H9 (cell line): ENCODE results near the gene CCT4. TPM values are rescaled to one million over a fixed set of nuclear protein-coding genes. Genes with fewer than 3 reads are reported as not detected.

Experiments used
- DNase-seq: peaks from one replicate; pipeline ENCODE4 v3.0.0-alpha.2; 2017
- H2AFZ ChIP-seq: one replicate; pipeline ENCODE4 v1.6.1; 2013; ENCODE audit warnings: mild to moderate bottlenecking, low read length, control low read depth, moderate library complexity
- H2AK5ac ChIP-seq: 2 replicates; pipeline ENCODE4 v1.6.1; 2013; ENCODE audit warnings: low read length, control low read depth, mixed read lengths; ENCODE audit not compliant: insufficient read length
- H2BK120ac ChIP-seq: one replicate; pipeline ENCODE4 v1.6.1; 2013; ENCODE audit warnings: low read depth, mild to moderate bottlenecking, low read length, control low read depth, inconsistent platforms; ENCODE audit not compliant: poor library complexity, severe bottlenecking
- H2BK12ac ChIP-seq: 2 replicates; pipeline ENCODE4 v1.6.1; 2013; ENCODE audit warnings: low read length, control low read depth, mixed read lengths, low read depth; ENCODE audit not compliant: insufficient read length
- H2BK15ac ChIP-seq: 2 replicates; pipeline ENCODE4 v1.6.1; 2013; ENCODE audit warnings: low read depth, low read length, control low read depth
- H2BK20ac ChIP-seq: one replicate; pipeline ENCODE4 v1.6.1; 2013; ENCODE audit warnings: low read depth, mild to moderate bottlenecking, low read length, control low read depth, inconsistent platforms; ENCODE audit not compliant: poor library complexity, severe bottlenecking
- H2BK5ac ChIP-seq: 2 replicates; pipeline ENCODE4 v1.6.1; 2013; ENCODE audit warnings: low read length, control low read depth, mixed read lengths; ENCODE audit not compliant: insufficient read length
- H3K14ac ChIP-seq: 2 replicates; pipeline ENCODE4 v1.6.1; 2013; ENCODE audit warnings: low read length, control low read depth; ENCODE audit not compliant: insufficient read depth
- H3K18ac ChIP-seq: 2 replicates; pipeline ENCODE4 v1.6.1; 2013; ENCODE audit warnings: low read depth, mild to moderate bottlenecking, mixed read lengths, low read length, control low read depth; ENCODE audit not compliant: insufficient read length
- H3K23ac ChIP-seq: 2 replicates; pipeline ENCODE4 v1.6.1; 2013; ENCODE audit warnings: low read length, control low read depth, mixed read lengths, low read depth; ENCODE audit not compliant: insufficient read length
- H3K23me2 ChIP-seq: 2 replicates; pipeline ENCODE4 v1.6.1; 2013; ENCODE audit warnings: low read depth, mild to moderate bottlenecking, mixed read lengths, low read length, control low read depth; ENCODE audit not compliant: insufficient read length, poor library complexity, severe bottlenecking
- H3K27ac ChIP-seq: 2 replicates; pipeline ENCODE4 v1.5.1; 2013; ENCODE audit warnings: low read length, control low read depth, mixed read lengths, low read depth; ENCODE audit not compliant: insufficient read length
- H3K27me3 ChIP-seq: 2 replicates; pipeline ENCODE4 v1.6.1; 2013; ENCODE audit warnings: low read length, control low read depth, inconsistent platforms; ENCODE audit not compliant: insufficient read depth
- H3K4ac ChIP-seq: 2 replicates; pipeline ENCODE4 v1.6.1; 2013; ENCODE audit warnings: low read depth, mild to moderate bottlenecking, control low read depth, inconsistent platforms, low read length, moderate library complexity
- H3K4me1 ChIP-seq: 2 replicates; pipeline ENCODE4 v1.6.1; 2013; ENCODE audit warnings: low read length, control low read depth, inconsistent platforms; ENCODE audit not compliant: insufficient read depth
- H3K4me2 ChIP-seq: 2 replicates; pipeline ENCODE4 v1.6.1; 2013; ENCODE audit warnings: low read length, control low read depth, mixed read lengths; ENCODE audit not compliant: insufficient read length, insufficient read depth
- H3K56ac ChIP-seq: 2 replicates; pipeline ENCODE4 v1.6.1; 2013; ENCODE audit warnings: low read depth, mild to moderate bottlenecking, mixed read lengths, low read length, control low read depth; ENCODE audit not compliant: insufficient read length
- H3K79me1 ChIP-seq: 2 replicates; pipeline ENCODE4 v1.6.1; 2013; ENCODE audit warnings: low read depth, mild to moderate bottlenecking, moderate library complexity, low read length, control low read depth, inconsistent platforms; ENCODE audit not compliant: insufficient read depth, poor library complexity, severe bottlenecking
- H3K79me2 ChIP-seq: 2 replicates; pipeline ENCODE4 v1.6.1; 2013; ENCODE audit warnings: low read length, control low read depth, inconsistent platforms; ENCODE audit not compliant: insufficient read depth
- H3K9ac ChIP-seq: 2 replicates; pipeline ENCODE4 v1.6.1; 2013; ENCODE audit warnings: low read length, control low read depth, mixed read lengths; ENCODE audit not compliant: insufficient read length; ENCODE audit errors: extremely low read depth
- H3K9me3 ChIP-seq: one replicate; pipeline ENCODE4 v1.6.1; 2013; ENCODE audit warnings: low read depth, low read length, inconsistent platforms; ENCODE audit not compliant: control insufficient read depth
- H3T11ph ChIP-seq: one replicate; pipeline ENCODE4 v1.6.1; 2013; ENCODE audit warnings: mild to moderate bottlenecking, low read length, control low read depth, inconsistent platforms
- H4K20me1 ChIP-seq: one replicate; pipeline ENCODE4 v1.6.1; 2013; ENCODE audit not compliant: control insufficient read depth, insufficient read length, insufficient read depth
- H4K5ac ChIP-seq: 2 replicates; pipeline ENCODE4 v1.6.1; 2013; ENCODE audit warnings: low read depth, mild to moderate bottlenecking, mixed read lengths, low read length, control low read depth; ENCODE audit not compliant: insufficient read length
- H4K8ac ChIP-seq: replicated peaks from 2 replicates; pipeline ENCODE4 v1.6.1; 2013; ENCODE audit warnings: low read length, control low read depth, mixed read lengths, low read depth; ENCODE audit not compliant: insufficient read length
- H4K91ac ChIP-seq: 2 replicates; pipeline ENCODE4 v1.6.1; 2013; ENCODE audit warnings: low read depth, mild to moderate bottlenecking, moderate library complexity, mixed read lengths, low read length, control low read depth; ENCODE audit not compliant: insufficient read length
- H3K27ac Mint-ChIP-seq, 3 experiments: 2 replicates in 2 of 3; 3 replicates in 1 of 3; pipeline ENCODE4 v1.8.0; 2020 to 2021; ENCODE audit warnings: mixed read lengths in 3 of 3, mild to moderate bottlenecking in 1 of 3, moderate library complexity in 1 of 3
- H3K27me3 Mint-ChIP-seq: 2 replicates; pipeline ENCODE4 v1.8.0; 2021; ENCODE audit warnings: low read depth, mild to moderate bottlenecking, moderate library complexity, mixed read lengths
- H3K36me3 Mint-ChIP-seq, 3 experiments: 2 replicates in 2 of 3; 3 replicates in 1 of 3; pipeline ENCODE4 v1.8.0; 2020 to 2021; ENCODE audit warnings: low read depth in 3 of 3, mixed read lengths in 3 of 3; ENCODE audit not compliant: insufficient read depth in 1 of 3
- H3K4me1 Mint-ChIP-seq, 2 experiments: 2 replicates each; pipeline ENCODE4 v1.8.0; 2020; ENCODE audit warnings: mixed read lengths in 2 of 2
- H3K4me3 Mint-ChIP-seq, 2 experiments: 2 replicates in 1 of 2; 3 replicates in 1 of 2; pipeline ENCODE4 v1.8.0; 2020 to 2021; ENCODE audit warnings: mild to moderate bottlenecking in 2 of 2, mixed read lengths in 2 of 2, moderate library complexity in 1 of 2
- H3K9me3 Mint-ChIP-seq, 2 experiments: 2 replicates in 1 of 2; 3 replicates in 1 of 2; pipeline ENCODE4 v1.8.0; 2020; ENCODE audit warnings: mild to moderate bottlenecking in 2 of 2, mixed read lengths in 2 of 2, moderate library complexity in 1 of 2
- CTCF ChIP-seq: fragments of 200-600 bp; sonication (generic); conservative IDR thresholded peaks from 3 replicates; pipeline ENCODE4 v1.8.0; 2021; ENCODE audit warnings: antibody characterized with exemption, mild to moderate bottlenecking
- WGBS: extraction: QIAGEN DNeasy Blood & Tissue Kit; methylation state at CpG from one replicate; pipeline ENCODE4 v1.1.7; 2013; ENCODE audit warnings: missing lambda C conversion rate, low lambda C conversion rate, mixed read lengths; ENCODE audit not compliant: insufficient read length; ENCODE audit errors: extremely low coverage; 5-methylcytosine and 5-hydroxymethylcytosine counted together
- total RNA-seq: library from RNA; stranded (reverse); gene quantifications from 2 replicates; pipeline ENCODE4 v1.2.1, GENCODE V29; 2021

CCT4 gene
- total RNA-seq, 1 experiment from 2014 or later = 360 TPM

GRCh38 chr2:61834893-61835292 is 53.6 kb downstream of the CCT4 start:
- WGBS = no CpG with 5 or more reads among the region's 1 CpG
- Histone ChIP-seq H3K27ac (no peak overlapping the region), H4K8ac (no peak overlapping the region), H3K4me2 (no peak overlapping the region), H3K23me2 (no peaks in the 10 kb centered on the region), H3K4me1 (no peaks in the 10 kb centered on the region), H3K9ac (no peak overlapping the region), H2BK20ac (no peak overlapping the region), H3K56ac (no peak overlapping the region), H3K79me2 (no peaks in the 10 kb centered on the region), H2AFZ (no peak overlapping the region), H2BK120ac (no peak overlapping the region), H4K5ac (no peak overlapping the region), H3T11ph (no peak overlapping the region), H2BK12ac (no peak overlapping the region), H2BK5ac (no peak overlapping the region), H3K9me3 (no peaks in the 10 kb centered on the region), H3K14ac (no peak overlapping the region), H4K20me1 (no peaks in the 10 kb centered on the region), H3K27me3 (no peaks in the 10 kb centered on the region), H3K4ac (no peak overlapping the region), H2BK15ac (no peak overlapping the region), H2AK5ac (no peak overlapping the region), H3K23ac (no peak overlapping the region), H3K79me1 (no peaks in the 10 kb centered on the region), H4K91ac (no peak overlapping the region), H3K18ac (no peak overlapping the region)
- TF ChIP-seq CTCF = no peak
- H3K4me3 Mint-ChIP-seq = no peak overlapping the region
- H3K27me3 Mint-ChIP-seq = no peaks in the 10 kb centered on the region
- H3K9me3 Mint-ChIP-seq = peaks cover 0 to 4% of the 10 kb centered on the region in 2 experiments; a peak in 1 of 5 replicates
- no peak overlapping the region for H3K27ac Mint-ChIP-seq
- peaks cover 2% of the 10 kb centered on the region in 2 experiments; a peak in 1 of 4 replicates for H3K4me1 Mint-ChIP-seq
- H3K36me3 Mint-ChIP-seq = peaks cover 6 to 43% (median 41%) of the 10 kb centered on the region in 3 experiments; a peak in 6 of 7 replicates
- DNase-seq = no peak
